GM12878 (cell line): ENCODE data around the gene SLC22A3.

Experiments
- BRCA1 ChIP-seq: IDR thresholded peaks from 2 replicates; pipeline ENCODE4 v1.6.1; 2011; ENCODE audit warnings: low read depth, low read length, improper control_type of control experiment
- GATAD2B ChIP-seq: fragments of 450-650 bp; conservative IDR thresholded peaks from 2 replicates; pipeline ENCODE4 v1.6.1; 2017; ENCODE audit warnings: low read depth, mild to moderate bottlenecking, moderate library complexity
- POLR2A ChIP-seq: IDR thresholded peaks from 2 replicates; pipeline ENCODE4 v1.6.1; 2011; ENCODE audit warnings: low read depth, mild to moderate bottlenecking, low read length
- REST ChIP-seq: IDR thresholded peaks from 2 replicates; pipeline ENCODE4 v1.6.1; 2012; ENCODE audit warnings: mild to moderate bottlenecking, low read depth, low read length
- SMAD1 ChIP-seq: fragments of 450-650 bp; IDR thresholded peaks from 2 replicates; pipeline ENCODE4 v1.6.1; 2018; ENCODE audit warnings: mild to moderate bottlenecking, low read depth; ENCODE audit not compliant: partially characterized antibody
- SUZ12 ChIP-seq: fragments of 200-600 bp; sonication (generic); IDR thresholded peaks from one replicate; pipeline ENCODE4 v1.6.1; 2018; ENCODE audit warnings: antibody characterized with exemption, mild to moderate bottlenecking; ENCODE audit not compliant: unreplicated experiment

GRCh38 chr6:160431226-160431625, 83.0 kb downstream of the SLC22A3 start:
- TF ChIP-seq POLR2A: no peak
- no peak for TF ChIP-seq GATAD2B
- TF ChIP-seq BRCA1: no peak
- no peak for TF ChIP-seq SMAD1
- TF ChIP-seq SUZ12: no peak
- no peak for TF ChIP-seq REST
